Activated CD4-positive, alpha-beta T cell treated with anti-CD3 and anti-CD28 coated beads, Interleukin-2, Interleukin-4, amounts not matched to agents 100 ng/mL and 50 ng/mL, durations not matched to agents 16 hours and 8 hours (primary cell): ENCODE data around the gene TIGD2.

ENCODE experiments used
- DNase-seq: peaks from one replicate; pipeline ENCODE4 v3.0.0-alpha.2; 2020; ENCODE audit warnings: low spot score

Gene TIGD2

DNA sequence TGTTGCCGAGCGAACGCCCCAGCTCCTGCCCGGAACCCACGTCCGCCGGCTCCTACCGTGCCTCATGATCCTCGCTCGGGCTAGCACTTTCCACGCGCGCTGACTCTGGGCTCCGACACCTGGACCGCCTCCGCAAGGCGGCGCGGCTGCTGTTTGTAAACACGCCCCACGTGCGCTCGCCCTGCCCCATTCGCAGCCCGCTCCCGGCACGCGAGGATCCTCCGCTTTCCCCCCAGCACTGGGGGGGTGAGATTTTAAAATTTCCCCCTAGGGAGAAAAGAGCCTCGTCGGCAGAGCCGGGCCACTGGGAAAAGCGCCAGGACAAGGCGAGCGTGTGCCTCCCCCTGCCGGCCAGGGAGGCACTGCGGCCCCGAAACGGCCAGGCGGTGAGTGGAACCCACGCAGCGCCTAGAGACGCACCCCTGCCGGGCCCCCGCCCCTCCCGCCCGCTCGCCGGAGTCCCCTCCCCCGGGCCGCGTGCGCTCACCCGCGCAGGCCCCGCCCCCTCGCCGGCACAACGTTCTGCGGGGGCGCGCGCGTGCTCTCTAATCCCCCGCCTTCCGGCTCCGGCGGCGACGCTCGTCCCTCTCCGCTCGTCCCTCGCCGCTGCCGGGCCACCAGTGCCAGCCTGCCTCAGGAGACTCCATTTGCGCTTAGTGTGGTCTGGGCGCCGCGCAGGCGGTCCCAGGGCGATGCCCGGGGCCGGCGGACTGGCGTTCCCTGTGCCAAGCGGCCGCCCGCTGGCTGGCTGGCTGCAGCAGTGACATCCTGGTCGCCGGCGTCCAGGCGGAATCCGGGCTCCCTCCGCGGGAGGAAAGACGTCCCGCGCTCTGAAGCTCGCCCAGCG, at the start of gene TIGD2:
TIGD2 (plus strand) TSS at position 548 of the 847 bp plus-strand sequence. CDS start 1,442 bp downstream, outside the sequence.
- peak; percentile 84 for DNase-seq

GRCh38 chr4:89064848-89065247, 46.5 kb upstream of the TIGD2 start:
- DNase-seq = no peak

DNA sequence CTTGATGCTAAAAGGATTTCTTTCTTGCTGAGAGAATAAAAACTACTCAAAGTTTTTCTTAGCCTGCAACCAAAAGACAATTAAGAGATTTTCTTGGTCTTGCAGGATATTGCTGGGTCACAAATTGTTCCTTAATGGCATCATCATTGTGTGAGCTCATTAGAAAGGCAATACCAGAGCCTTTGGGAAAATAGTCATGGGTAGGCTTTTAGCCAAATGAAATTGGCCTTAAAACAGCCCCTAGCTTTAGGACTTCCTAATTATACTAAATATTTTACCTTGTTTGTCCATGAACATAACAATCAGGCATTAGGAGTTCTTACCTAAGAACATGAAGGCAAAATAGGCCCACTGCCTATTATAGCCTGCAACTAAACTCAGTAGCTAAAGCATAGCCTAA, 43.9 kb upstream of the TIGD2 start:
- no peak for DNase-seq

- DNase-seq = peak; percentile 7
Observed at GRCh38 chr4:89069481-89069880, 41.9 kb upstream of the TIGD2 start.

DNA sequence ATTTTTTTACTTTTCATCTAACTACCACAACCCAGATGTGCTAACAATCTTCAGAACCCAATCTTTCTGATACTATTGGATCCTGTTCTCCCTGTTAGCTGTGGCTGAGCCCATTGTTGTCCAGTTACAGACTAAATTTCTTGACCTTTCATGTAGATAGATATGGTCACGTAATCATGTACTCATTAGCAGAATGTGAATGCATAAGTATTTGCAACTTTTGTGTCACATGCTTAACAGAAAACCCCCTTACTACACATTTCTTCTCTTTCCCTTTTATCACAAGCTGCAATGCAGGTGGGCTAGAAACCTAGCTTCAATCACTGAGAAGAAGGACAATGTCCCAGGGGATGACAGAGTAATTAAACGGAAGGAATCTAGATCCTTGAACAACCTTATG, 41.3 kb upstream of the TIGD2 start:
- DNase-seq = no peak

GRCh38 chr4:89071311-89071710, 40.0 kb upstream of the TIGD2 start:
- no peak for DNase-seq

- DNase-seq = no peak
Observed at GRCh38 chr4:89072921-89073320, 38.4 kb upstream of the TIGD2 start.

- no peak for DNase-seq
Observed at GRCh38 chr4:89077761-89078160, 33.6 kb upstream of the TIGD2 start.

GRCh38 chr4:89078300-89078699, 33.0 kb upstream of the TIGD2 start:
- no peak for DNase-seq

- DNase-seq = no peak
Observed at GRCh38 chr4:89099034-89099433, 12.3 kb upstream of the TIGD2 start.

DNA sequence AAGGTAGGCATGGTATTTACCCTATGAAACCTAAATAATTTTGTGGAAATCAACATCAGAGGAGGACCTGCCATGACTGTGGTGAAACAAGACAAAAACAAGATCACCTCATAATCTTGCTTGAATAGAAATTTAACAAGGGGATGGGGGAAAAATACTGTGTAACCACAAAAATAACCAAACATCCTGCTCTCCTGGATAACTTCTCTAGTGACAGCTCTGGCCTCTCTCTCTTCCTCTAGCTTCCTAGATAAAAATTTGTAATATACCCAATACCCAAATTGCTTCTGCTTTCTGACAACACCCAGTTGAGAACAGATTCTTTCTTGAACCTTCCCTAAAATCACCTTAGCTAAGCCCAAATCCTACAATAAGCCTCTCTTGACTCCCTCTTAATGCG, 11.9 kb upstream of the TIGD2 start:
- no peak for DNase-seq

GRCh38 chr4:89100853-89101252, 10.5 kb upstream of the TIGD2 start:
- no peak for DNase-seq

GRCh38 chr4:89101256-89102161, 9.8 kb upstream of the TIGD2 start:
- peak; percentile 38 for DNase-seq

- no peak for DNase-seq
Observed at GRCh38 chr4:89105726-89106125, 5.6 kb upstream of the TIGD2 start.

DNA sequence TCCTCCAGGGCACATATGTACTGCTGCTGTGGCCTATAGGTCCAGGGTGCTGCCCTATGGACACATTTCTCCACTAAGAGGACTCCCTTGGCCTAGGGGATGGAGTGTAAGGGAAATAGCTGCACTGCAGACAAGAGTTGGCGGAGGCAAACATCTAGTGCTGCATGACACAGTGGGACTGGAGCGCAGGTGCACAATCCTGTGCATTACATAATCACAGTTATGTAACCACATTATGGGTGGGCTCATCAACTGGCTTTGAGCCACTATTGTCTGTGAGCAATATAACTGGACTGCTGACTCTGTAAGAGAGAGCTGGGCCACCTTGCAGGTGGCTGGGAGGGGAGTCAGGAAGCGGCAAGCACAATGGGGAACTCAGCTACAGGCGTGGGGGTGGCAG, 3.2 kb upstream of the TIGD2 start:
- no peak for DNase-seq

- no peak for DNase-seq
Observed at GRCh38 chr4:89109841-89110540, 1.3 kb upstream of the TIGD2 start.

- DNase-seq = no peak
Observed at GRCh38 chr4:89110541-89110985, 770 bp upstream of the TIGD2 start.

DNA sequence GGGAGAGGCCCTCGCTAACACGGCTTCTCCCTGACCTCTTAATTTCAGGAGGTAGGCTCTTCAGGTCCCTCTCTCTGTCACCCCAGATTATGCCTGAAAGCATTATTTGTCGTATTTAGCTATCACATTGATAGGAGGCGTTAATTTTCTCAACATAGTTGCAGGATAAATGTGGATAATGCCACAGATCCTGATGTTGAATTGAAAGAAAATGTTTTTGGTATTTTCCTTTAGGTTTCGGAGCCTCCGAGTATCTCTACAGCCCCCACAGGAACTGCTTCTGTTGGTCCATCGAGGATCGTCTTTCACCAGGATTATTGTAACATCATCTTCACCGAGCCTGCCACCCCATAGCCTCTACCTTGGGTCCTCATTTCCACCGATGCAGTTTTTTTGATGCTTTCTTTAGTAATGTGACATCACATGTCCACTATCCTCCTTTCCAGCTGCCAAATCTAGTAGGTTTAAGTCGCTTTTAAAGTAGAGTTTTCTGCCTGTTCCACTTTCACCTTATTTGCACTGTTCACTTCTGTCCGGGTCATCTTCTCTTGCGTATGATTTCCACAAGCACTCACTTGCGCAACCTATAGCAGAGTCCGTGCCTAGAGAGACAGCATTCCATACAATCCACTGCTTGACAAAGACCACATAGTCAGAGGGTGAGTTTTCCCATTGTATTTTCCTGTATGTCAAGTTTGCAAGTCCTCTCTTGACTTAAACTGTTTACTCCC, 665 bp downstream of the TIGD2 start:
- no peak for DNase-seq

- DNase-seq = no peak
Observed at GRCh38 chr4:89113415-89113814, 2.1 kb downstream of the TIGD2 start.

GRCh38 chr4:89114100-89114499, 2.8 kb downstream of the TIGD2 start:
- DNase-seq = peak; percentile 47

- no peak for DNase-seq
Observed at GRCh38 chr4:89117115-89117514, 5.8 kb downstream of the TIGD2 start.

DNA sequence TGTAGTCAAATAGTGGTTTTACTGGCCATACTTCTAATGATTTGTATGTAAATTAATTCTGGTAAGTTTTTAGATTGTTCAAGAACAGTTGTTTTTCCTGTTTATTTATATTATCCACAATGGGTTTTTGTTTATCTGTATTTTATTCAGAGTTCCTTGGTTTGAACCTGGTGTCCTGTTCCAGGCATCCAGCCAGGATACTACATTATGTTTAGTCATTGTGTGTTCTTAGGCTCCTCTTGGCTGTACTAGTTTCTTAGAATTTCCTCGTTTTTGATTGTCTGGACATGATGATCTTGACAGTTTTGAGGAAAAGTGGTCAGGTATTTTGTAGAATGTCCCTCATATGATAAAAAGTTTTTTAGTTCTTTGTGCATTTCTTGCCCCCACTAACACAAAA, 7.8 kb downstream of the TIGD2 start:
- no peak for DNase-seq
